Stimulated activated naive CD4-positive, alpha-beta T cell (primary cell): ENCODE results near the gene RNF222.

Experiments used
- DNase-seq, 6 experiments: peaks; one replicate each; lab custom pipeline; 2025; lab: John Stamatoyannopoulos, UW

Gene RNF222

GRCh38 chr17:8397636-8398035, at the start of gene RNF222:
Gene RNF222 (minus strand): TSS chr17:8397827. CDS start chr17:8393461, 4,366 bp downstream.
- DNase-seq, result no peak

GRCh38 chr17:8445536-8445935, 47.9 kb upstream of the RNF222 start:
- DNase-seq, result no peak

GRCh38 chr17:8444494-8444893, 46.9 kb upstream of the RNF222 start:
- DNase-seq, result no peak

DNA sequence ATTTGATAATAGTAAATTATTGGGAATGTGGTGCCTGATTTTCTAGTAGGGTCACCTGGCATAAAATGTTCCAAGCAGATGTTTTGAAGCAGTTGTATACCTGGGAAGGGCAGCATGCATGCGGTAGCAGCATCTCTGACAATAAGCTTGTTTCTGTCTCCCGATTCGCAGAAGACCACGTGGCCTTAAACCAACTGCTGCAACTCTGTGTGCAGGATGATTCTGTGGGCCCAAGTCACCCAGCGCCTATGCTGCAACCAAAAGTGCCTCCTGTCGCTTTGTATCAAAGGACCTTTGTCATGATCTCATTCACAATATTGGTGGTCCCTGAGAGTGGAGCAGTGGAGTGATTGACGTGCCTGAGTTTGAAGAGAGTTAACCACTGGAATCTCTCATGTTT, 46.1 kb upstream of the RNF222 start:
- DNase-seq, result no peak

DNA sequence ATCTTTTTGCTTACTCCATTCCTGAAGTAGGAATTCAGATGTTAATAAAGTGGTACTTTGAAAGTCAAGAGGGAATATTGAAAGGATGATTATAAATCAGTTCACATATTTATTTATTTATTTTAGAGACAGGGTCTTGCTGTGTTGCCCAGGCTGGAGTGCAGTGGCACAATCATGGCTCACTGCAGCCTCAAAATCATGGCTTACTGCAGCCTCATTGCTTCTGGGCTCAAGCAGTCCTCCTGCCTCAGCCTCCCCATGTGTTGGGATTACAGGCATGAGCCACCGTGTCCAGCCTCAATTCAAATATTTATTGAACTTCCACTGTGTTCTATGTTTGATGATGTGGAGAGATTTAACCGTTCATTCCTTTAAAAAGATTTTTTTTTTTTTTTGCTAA, 44.7 kb upstream of the RNF222 start:
- no peak for DNase-seq

DNA sequence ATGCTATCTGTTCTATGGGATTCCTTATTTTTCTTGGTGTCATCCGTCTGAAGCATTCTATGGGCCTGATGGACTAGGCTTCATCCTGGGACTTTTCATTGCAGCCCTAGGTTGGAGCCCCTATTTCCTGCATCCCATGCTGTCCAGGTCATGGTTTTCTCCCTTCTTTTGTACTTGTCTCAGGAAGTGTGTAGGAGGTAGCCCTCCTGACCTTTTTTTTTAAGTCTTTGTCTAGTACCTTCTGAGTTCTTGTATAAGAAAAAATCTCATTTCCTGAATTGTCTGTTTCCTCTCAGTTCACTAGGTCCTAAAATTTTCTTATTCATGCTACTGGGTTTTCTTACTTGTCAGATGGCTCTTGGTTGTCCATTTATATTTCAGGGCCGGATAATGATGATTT, 44.1 kb upstream of the RNF222 start:
- no peak for DNase-seq

- DNase-seq, result no peak
Observed at GRCh38 chr17:8439681-8440080, 42.1 kb upstream of the RNF222 start.

DNA sequence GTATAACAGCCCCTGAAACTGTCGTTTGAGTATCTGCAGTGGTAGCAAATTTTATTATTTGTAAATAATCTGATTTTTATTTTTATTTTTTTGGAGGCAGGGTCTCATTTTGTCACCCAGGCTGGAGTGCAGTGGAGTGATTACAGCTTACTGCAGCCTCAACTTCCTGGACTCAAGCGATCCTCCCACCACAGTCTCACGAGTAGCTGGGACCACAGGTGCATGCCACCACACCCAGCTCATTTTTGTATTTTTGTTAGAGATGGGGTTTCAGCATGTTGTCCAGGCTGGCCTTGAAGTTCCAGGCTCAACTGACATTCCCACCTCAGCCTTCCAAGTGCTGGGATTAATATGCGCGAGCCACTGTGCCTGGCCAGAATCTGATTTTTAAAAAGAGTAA, 40.8 kb upstream of the RNF222 start:
- DNase-seq, result no peak

DNA sequence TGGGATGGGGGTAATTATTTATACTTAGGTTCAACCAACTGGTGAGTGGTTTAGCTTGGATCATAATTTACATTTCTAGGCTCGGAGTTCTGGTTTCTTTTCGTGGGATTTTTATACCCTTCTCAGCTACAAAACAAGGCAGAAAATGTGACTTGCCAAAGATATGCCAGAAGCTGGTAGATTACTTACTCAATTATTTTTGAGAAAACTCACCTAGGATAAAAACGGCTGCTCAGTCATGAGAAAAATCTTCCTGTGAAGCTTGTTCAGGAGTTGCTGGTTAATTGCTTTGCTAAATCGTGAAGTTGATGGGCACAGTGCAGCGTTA, 39.2 kb upstream of the RNF222 start:
- DNase-seq, result no peak

DNA sequence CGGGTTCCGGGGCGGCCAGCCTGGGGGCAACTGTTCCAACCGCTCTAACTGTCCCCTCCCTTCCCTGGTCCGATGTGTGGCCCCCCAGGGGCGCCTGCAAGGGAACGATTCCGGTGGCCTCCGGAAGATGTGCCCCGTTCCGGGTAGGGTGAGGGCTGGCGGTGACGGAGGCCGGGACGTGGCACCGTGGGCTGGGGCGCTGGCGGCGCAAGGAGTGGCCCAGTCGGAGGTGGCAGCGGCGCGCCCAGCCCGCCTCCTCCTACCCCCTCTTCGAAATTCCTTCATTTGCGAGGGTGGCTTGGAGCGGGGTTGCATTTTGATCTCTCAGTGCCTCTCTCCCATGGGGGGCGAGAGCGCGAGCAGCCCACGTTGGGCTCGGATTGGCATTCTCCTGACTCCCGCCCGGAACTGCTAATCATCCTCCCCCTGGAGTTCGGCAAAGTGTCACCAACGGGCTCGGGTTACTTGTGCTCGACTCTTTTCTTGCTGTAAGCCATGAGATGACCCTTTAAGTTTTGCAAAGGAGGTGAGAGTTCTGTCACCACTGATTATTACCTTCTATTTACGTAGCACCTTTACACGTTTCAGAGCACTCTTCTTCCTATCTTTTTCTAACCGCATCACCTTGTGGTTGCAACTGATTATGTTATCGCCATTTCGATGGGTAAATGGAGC, 38.7 kb upstream of the RNF222 start:
- peak; percentile 47 to 86 (median 74) for DNase-seq

- DNase-seq, result peak; percentile 97 to 99 (median 99)
Observed at GRCh38 chr17:8435245-8436168, 37.9 kb upstream of the RNF222 start, which contains the start of gene NDEL1. Gene NDEL1 (plus strand): TSS chr17:8435884. CDS start chr17:8444272, 8,388 bp downstream.

GRCh38 chr17:8430966-8431365, 33.3 kb upstream of the RNF222 start:
- no peak for DNase-seq

DNA sequence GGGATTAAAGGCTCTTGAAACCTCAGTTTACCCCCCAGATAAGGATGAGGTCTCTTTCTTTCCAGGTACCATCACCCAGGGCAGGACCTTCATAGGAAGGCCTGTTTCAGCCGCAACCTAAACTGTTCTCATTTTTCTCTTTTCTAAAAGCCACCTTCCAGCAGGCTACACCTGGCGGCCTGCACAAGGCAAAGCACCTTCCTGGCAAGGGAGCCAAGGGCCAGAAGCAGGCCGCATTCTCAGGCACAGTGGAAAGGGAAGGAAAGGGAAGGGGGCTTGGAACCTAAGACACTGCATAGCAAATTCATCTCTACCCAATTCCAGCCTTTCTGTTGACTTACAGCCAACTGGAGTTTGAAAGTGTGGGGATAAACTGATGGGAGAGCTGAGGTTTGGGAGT, 29.2 kb upstream of the RNF222 start:
- no peak for DNase-seq

DNA sequence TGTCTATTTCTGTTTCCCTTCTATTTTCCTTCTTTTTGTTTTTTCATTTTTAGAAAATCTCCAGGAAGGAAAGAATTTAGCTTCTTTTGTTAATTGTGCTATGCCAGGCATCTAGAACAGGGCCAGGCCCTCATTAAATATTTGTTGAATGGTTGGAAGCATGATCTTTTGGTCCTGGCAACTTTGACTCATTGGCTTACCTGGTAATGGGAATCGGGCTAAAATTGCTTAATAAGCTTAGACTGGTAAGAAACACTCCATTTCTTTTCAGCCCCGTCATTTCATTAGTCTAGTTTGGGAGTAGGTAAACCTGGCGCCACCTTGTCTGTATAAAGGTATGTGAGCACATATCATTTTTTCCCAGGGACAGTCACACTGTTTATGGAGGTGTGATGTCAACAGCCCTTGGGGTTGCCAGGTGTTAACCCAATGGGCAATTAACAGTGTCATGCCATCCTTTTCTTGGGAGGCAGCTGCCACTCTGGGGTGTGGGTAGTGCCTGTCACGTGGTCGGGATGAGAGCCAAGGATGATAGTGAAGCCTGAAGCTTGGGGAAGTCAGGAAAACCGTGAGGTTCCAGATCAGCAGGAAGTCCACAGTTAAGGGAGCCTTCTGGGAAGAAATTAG, 28.6 kb upstream of the RNF222 start:
- no peak for DNase-seq

GRCh38 chr17:8421571-8421970, 23.9 kb upstream of the RNF222 start:
- no peak for DNase-seq

DNA sequence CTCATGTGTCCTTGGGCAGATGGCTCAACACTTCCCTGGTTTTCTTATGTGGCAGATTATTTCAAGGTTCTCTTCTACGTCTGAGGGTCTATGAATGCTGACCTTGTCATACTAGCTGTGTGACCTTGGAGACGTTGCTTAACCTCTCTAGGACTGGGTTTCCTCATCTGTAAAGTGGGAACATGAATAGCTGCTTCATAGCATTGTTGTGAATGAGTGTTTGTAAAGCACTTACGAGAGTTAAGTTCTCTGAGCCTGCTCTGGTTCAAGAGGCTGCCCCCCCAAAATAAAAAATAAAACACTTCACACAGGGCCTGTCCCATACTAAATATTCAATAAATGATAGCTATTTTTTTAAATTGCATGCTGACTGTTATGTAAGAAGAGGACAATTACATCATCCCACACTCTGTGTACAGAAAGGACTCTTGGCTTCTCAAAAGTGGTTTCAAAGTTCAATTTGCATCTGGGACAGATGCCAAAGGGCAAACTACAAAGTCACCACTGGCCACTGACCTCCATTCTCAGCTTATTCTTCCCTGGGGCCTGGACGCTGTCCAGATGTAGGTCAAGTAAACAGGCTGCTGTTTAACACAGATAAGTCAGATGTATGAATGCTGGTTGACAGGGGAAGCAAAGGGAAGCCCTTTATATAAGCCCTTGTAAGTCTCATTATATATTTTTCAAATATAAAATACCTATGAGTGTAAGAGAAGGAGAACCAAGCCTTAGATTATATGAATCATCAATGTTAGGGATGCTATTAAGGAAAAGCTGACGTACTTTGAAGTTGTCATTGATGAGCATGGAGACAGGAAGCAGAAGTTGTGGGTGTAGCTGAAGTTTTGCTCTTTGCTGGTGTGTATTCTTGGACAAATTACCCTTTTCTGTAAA, 22.7 kb upstream of the RNF222 start:
- DNase-seq, result no peak

DNA sequence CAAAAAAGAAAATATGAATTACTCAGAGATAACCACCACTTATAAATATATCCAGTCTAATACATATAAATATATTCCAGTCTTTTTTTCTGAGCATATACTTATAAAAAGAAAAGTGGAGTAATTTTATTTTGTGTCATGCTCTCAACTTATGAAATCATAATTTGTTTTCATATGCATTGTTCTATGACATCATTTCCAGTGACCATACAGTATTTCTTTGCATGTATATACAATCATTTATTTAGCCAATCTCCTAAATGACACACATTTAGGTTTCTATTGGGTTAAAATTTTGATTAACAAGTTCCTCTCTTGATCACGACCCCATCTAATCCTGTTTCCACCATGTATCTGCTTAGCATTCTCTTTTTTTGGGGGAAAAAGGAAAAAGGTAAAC, 21.7 kb upstream of the RNF222 start:
- no peak for DNase-seq

- DNase-seq, result no peak
Observed at GRCh38 chr17:8418471-8418870, 20.8 kb upstream of the RNF222 start.

- no peak for DNase-seq
Observed at GRCh38 chr17:8417806-8418205, 20.2 kb upstream of the RNF222 start.

DNA sequence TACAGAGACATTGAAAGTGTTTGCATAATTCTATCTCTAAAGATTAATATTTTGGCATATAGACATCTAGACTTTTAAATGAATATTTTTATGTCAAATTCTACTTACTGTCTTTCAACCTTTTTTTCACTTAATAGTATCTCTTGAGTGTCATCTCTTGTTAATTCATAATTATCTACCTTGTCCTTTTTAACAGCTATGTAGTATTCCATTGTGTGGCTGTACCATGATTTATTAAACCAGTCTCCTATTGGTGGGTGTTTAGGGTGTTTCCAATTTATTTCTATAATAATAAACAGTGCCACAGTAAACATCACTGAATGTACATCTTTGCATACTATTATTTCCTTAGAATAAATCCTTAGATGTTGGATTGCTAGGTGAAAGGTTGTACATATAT, 16.3 kb upstream of the RNF222 start:
- DNase-seq, result no peak

DNA sequence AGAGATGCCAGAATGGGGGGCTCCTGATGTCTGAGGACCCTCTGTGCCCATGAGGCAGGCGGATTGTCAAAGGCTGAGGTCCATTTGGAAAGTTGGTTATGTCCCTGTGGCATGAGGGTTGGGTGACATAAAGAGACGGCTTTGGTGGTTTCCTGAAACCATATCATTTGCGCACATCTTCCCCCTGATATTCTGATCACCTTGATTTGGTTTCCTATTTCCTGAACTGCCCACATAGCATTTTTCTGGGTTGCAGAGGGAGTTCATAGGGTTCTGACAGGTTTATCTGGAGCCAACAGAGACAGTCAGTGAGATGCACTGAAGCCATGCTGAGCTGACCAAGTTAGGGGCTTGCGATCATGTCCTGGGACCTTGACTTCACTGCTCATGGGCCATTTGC, 15.7 kb upstream of the RNF222 start:
- no peak for DNase-seq

DNA sequence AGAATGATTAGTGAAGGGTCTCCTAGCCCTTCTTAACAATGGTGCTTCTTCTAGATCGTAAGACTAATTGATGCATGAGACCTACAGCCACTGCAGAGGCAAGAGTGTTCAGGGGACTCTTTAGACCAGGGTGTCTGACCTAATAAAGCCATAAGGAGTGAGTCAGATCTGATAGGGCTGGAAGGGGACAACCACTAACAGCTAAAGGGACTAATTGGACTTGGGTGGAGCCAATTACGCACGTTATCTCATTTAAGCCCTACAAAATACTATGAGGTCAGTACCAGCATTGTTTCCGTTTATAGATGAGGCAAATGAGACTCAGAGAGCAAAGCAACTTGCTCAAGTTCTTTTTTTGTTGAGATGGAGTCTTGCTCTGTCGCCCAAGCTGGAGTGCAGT, 14.5 kb upstream of the RNF222 start:
- no peak for DNase-seq
